Measurements from ENCODE around the gene FAM193A.
A peak's percentile ranks its signal among the peaks of the same experiment; 100 is the strongest.
"Not testable (repeated sequence)": the region's sequence is repeated elsewhere in the genome, so short reads cannot be mapped to it uniquely, and the experiment has no call there.

FAM193A gene

GRCh38 chr4:2596611-2597010 is 60.2 kb downstream of the FAM193A start:
- Mint-ChIP-seq H3K4me1 (ENCODE audit: low read depth) (peaks cover 69% of the 10 kb centered on the region), H3K9me3 (no peaks in the 10 kb centered on the region), H3K27ac (peak overlapping the region; percentile 62), H3K4me3 (no peak overlapping the region), H3K36me3 (ENCODE audit: low read depth) (peaks cover 53% of the 10 kb centered on the region), H3K27me3 (no peaks in the 10 kb centered on the region)
- DNase-seq = peak; percentile 2

GRCh38 chr4:2598511-2599303 is 62.3 kb downstream of the FAM193A start:
- H3K4me1 Mint-ChIP-seq (ENCODE audit: low read depth) = peaks cover 57% of the 10 kb centered on the region

DNA sequence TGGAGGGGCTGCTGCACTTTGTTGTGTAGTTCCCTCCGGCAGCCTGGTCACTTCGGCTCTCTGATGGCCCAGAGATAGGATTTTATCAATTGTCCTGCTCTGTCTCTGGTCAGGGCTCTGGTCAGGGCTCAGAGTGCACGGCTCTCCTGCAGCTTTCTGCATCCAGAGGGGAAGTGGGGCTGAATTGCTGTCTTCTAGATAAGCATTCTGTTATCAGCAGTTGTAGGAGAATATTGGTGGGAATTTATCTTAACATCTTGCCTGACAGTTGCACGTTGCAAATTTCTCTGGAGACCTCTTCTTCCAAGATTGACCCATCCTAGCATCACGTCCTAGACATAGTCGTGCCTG is 62.8 kb downstream of the FAM193A start:
- Mint-ChIP-seq H3K9me3 (no peaks in the 10 kb centered on the region), H3K36me3 (ENCODE audit: low read depth) (peaks cover 66% of the 10 kb centered on the region), H3K4me1 (ENCODE audit: low read depth) (peaks cover 54% of the 10 kb centered on the region), H3K27me3 (no peaks in the 10 kb centered on the region), H3K4me3 (no peak overlapping the region), H3K27ac (peak overlapping the region; percentile 47)
- peak; percentile 25 for DNase-seq

More at GRCh38 chr4:2598511-2599303, 62.3 kb downstream of the FAM193A start:
- DNase-seq = peak; percentile 32
- Mint-ChIP-seq H3K9me3 (no peaks in the 10 kb centered on the region), H3K4me3 (no peak overlapping the region), H3K36me3 (ENCODE audit: low read depth) (peaks cover 62% of the 10 kb centered on the region), H3K27me3 (no peaks in the 10 kb centered on the region), H3K27ac (peak overlapping the region; percentile 47)

- peak overlapping the region; percentile 27 for H3K27ac Mint-ChIP-seq
- H3K9me3 Mint-ChIP-seq = no peaks in the 10 kb centered on the region
- peaks cover 58% of the 10 kb centered on the region for H3K4me1 Mint-ChIP-seq (ENCODE audit: low read depth)
- H3K27me3 Mint-ChIP-seq = no peaks in the 10 kb centered on the region
- peaks cover 71% of the 10 kb centered on the region for H3K36me3 Mint-ChIP-seq (ENCODE audit: low read depth)
- no peak overlapping the region for H3K4me3 Mint-ChIP-seq
- no peak for DNase-seq
Measured at GRCh38 chr4:2600878-2601277, 64.4 kb downstream of the FAM193A start.

- Mint-ChIP-seq H3K36me3 (ENCODE audit: low read depth) (peaks cover 44% of the 10 kb centered on the region), H3K4me1 (ENCODE audit: low read depth) (peaks cover 39% of the 10 kb centered on the region), H3K9me3 (no peaks in the 10 kb centered on the region), H3K27ac (no peak overlapping the region), H3K27me3 (no peaks in the 10 kb centered on the region), H3K4me3 (no peak overlapping the region)
- DNase-seq = no peak
Measured at GRCh38 chr4:2604614-2605013, 68.2 kb downstream of the FAM193A start.

DNA sequence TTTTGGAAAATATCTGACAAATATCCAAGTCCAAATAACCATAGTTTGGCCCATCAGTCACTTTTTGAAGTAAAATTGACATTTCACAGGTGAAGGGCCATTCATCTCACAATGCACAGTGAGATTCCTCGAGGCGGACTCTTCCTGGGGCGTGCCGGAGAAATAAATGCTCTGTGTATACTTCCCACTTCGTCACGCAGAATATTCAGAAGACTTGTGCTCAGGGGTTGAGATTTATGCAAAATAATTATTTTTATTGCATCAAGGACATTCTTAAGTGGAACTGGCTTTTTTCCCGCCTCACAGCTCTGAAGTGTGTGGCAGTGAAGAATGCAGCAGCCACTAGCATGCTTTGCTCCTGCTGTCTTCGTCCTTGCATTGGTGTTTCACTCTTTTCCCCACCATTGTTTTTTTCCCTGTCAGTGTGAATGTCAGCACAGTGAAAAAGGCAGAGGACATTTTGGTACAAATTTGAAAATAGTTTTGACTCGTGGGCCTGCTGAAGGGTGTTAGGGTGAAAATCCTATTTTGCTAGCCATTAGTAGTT is 70.6 kb downstream of the FAM193A start:
- Mint-ChIP-seq H3K4me1 (ENCODE audit: low read depth) (peaks cover 35% of the 10 kb centered on the region), H3K27ac (no peak overlapping the region), H3K4me3 (no peak overlapping the region), H3K9me3 (no peaks in the 10 kb centered on the region), H3K36me3 (ENCODE audit: low read depth) (peaks cover 25% of the 10 kb centered on the region), H3K27me3 (no peaks in the 10 kb centered on the region)
- DNase-seq = no peak

DNA sequence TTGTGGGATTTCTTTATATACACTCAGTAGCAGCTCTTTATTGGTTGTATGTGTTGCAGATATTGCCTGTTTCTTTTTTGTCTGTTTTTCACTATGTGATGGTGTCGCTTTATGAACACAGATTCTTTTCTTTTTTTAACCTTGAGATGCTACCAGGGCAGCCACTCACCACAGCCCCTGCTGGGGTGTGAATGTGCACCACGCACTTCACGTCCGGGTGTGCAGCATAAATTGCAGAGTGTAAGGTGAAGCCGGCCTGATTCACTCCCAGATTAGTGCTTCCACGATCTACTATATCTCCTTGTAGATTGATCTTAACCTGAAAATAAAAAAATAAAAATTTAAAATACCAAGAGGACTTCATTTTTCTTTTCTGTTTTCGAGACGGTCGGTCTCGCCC is 71.4 kb downstream of the FAM193A start:
- Mint-ChIP-seq H3K27me3 (no peaks in the 10 kb centered on the region), H3K4me3 (no peak overlapping the region), H3K4me1 (ENCODE audit: low read depth) (peaks cover 40% of the 10 kb centered on the region), H3K27ac (no peak overlapping the region), H3K9me3 (no peaks in the 10 kb centered on the region), H3K36me3 (ENCODE audit: low read depth) (peaks cover 22% of the 10 kb centered on the region)
- DNase-seq = no peak

- H3K27me3 Mint-ChIP-seq = no peaks in the 10 kb centered on the region
- H3K36me3 Mint-ChIP-seq (ENCODE audit: low read depth) = peaks cover 22% of the 10 kb centered on the region
- no peaks in the 10 kb centered on the region for H3K9me3 Mint-ChIP-seq
- H3K4me3 Mint-ChIP-seq = no peak overlapping the region
- H3K27ac Mint-ChIP-seq = no peak overlapping the region
- peak; percentile 11 for DNase-seq
- peaks cover 41% of the 10 kb centered on the region for H3K4me1 Mint-ChIP-seq (ENCODE audit: low read depth)
Measured at GRCh38 chr4:2608291-2608690, 71.8 kb downstream of the FAM193A start.

DNA sequence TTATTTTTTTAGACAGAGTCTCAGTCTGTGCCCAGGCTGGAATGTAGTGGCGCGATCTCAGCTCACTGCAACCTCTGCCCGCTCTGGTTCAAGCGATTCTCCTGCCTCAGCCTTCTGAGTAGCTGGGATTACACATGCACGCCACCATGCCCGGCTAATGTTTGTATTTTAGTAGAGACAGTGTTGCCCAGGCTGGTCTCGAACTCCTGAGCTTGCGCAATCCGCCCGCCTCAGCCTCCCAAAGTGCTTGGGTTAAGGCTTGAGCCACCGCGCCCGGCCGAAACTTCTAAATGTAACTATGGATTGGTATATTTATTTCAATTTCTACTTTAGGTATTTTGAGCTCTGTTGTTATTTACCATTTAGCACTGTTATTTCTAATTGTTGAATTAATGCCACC is 79.4 kb downstream of the FAM193A start:
- DNase-seq = peak; percentile 19
- Mint-ChIP-seq H3K4me1 (ENCODE audit: low read depth) (peaks cover 40% of the 10 kb centered on the region), H3K27me3 (no peaks in the 10 kb centered on the region), H3K36me3 (ENCODE audit: low read depth) (peaks cover 8% of the 10 kb centered on the region), H3K27ac (no peak overlapping the region), H3K9me3 (no peaks in the 10 kb centered on the region), H3K4me3 (no peak overlapping the region)

DNA sequence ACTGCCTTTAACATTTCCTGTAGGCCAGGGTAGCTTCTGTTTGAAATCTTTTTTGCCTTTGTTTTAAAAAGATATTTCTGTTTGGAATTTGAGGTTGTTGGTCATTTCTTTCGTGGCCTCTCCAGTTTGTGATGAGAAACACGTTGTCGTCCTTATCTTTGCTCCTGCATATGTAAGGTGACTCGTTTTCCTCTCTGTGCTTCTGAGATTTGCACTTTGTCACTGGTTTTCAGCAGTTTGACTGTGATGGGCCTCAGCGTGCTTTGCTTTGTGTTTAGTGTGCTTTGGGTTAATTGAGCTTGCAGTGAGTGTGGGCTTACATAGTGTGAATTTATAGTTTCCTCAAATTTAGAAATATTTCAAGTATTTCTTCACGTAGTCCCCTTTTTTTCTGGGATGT is 81.5 kb downstream of the FAM193A start:
- no peak overlapping the region for H3K27ac Mint-ChIP-seq
- H3K4me1 Mint-ChIP-seq (ENCODE audit: low read depth) = peaks cover 49% of the 10 kb centered on the region
- peaks cover 8% of the 10 kb centered on the region for H3K36me3 Mint-ChIP-seq (ENCODE audit: low read depth)
- H3K4me3 Mint-ChIP-seq = no peak overlapping the region
- H3K9me3 Mint-ChIP-seq = no peaks in the 10 kb centered on the region
- H3K27me3 Mint-ChIP-seq = no peaks in the 10 kb centered on the region
- DNase-seq = no peak

DNA sequence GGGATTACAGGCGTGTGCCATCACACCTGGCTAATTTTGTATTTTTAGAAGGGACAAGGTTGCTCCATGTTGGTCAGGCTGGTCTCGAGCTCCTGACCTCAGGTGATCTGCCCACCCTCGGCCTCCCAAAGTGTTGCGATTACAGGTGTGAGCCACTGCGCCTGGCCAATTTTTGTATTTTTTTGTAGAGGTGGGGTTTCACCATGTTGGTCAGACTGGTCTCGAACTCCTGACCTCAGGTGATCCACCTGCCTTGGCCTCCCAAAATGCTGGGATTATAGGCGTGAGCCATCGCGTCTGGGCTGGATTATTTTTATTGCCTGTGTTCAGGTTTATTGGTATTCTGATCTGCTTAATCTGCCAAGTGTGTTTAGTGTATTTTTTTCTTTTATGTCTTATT is 82.3 kb downstream of the FAM193A start:
- not testable (repeated sequence) for DNase-seq; H3K36me3 Mint-ChIP-seq (ENCODE audit: low read depth); H3K9me3 Mint-ChIP-seq; H3K27ac Mint-ChIP-seq; H3K4me3 Mint-ChIP-seq; H3K27me3 Mint-ChIP-seq
- peaks cover 49% of the 10 kb centered on the region for H3K4me1 Mint-ChIP-seq (ENCODE audit: low read depth)

DNA sequence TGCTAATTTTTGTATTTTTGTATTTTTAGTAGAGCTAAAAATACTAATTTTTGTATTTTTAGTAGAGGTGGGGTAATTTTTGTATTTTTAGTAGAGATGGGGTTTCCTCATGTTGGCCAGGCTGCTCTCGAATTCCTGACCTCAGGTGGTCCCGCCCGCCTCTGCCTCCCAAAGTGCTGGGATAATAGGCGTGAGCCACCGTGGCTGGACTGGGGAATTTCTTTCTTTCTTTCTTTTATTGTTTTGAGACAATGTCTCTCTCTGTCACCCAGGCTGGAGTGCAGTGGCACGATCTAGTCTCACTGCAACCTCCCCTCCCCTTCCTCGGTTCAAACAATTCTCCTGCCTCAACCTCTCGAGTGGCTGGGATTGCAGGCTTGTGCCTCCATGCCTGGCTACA is 83.0 kb downstream of the FAM193A start:
- H3K27ac Mint-ChIP-seq = no peak overlapping the region
- H3K4me3 Mint-ChIP-seq = no peak overlapping the region

GRCh38 chr4:2621419-2621818 is 85.0 kb downstream of the FAM193A start:
- no peak overlapping the region for H3K4me3 Mint-ChIP-seq
- peaks cover 18% of the 10 kb centered on the region for H3K36me3 Mint-ChIP-seq (ENCODE audit: low read depth)
- H3K27me3 Mint-ChIP-seq = no peaks in the 10 kb centered on the region
- no peaks in the 10 kb centered on the region for H3K9me3 Mint-ChIP-seq
- peaks cover 33% of the 10 kb centered on the region for H3K4me1 Mint-ChIP-seq (ENCODE audit: low read depth)
- peak overlapping the region; percentile 4 for H3K27ac Mint-ChIP-seq
- DNase-seq = peak; percentile 3

More for the DNA sequence above, 83.0 kb downstream of the FAM193A start:
- DNase-seq = no peak
- H3K9me3 Mint-ChIP-seq = no peaks in the 10 kb centered on the region
- H3K4me1 Mint-ChIP-seq (ENCODE audit: low read depth) = peaks cover 44% of the 10 kb centered on the region
- no peaks in the 10 kb centered on the region for H3K27me3 Mint-ChIP-seq
- H3K36me3 Mint-ChIP-seq (ENCODE audit: low read depth) = peaks cover 8% of the 10 kb centered on the region

DNA sequence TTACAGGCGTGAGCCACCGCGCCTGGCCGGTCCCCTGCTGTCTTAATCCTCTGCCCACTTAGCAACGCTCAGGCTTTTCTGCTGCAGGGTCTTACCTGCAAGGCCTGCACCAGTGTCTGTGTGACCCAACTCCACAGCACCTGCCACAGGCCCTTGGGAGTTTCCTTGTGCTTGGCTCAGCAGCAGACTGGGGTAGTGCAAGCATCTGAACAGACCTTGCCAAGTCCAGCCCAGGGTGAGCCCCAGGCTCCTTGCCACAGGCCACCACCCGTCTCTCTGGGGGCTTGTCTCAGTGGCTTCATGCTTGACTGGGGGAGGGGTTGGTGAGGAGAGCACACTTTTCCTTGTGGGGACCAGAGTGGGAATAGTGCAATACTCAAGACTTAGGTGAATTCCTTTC is 87.0 kb downstream of the FAM193A start:
- Mint-ChIP-seq H3K27me3 (no peaks in the 10 kb centered on the region), H3K9me3 (no peaks in the 10 kb centered on the region), H3K4me1 (ENCODE audit: low read depth) (peaks cover 26% of the 10 kb centered on the region), H3K4me3 (no peak overlapping the region), H3K27ac (peak overlapping the region; percentile 41), H3K36me3 (ENCODE audit: low read depth) (peaks cover 36% of the 10 kb centered on the region)
- peak; percentile 24 for DNase-seq

- Mint-ChIP-seq H3K27ac (peak overlapping the region; percentile 68), H3K4me3 (no peak overlapping the region), H3K27me3 (no peaks in the 10 kb centered on the region)
Measured at GRCh38 chr4:2624782-2625530, 88.5 kb downstream of the FAM193A start.

More at GRCh38 chr4:2624782-2625530, 88.5 kb downstream of the FAM193A start:
- no peaks in the 10 kb centered on the region for H3K9me3 Mint-ChIP-seq
- H3K4me1 Mint-ChIP-seq (ENCODE audit: low read depth) = peaks cover 20% of the 10 kb centered on the region
- peaks cover 46% of the 10 kb centered on the region for H3K36me3 Mint-ChIP-seq (ENCODE audit: low read depth)
- DNase-seq = peak; percentile 11
